ENCODE results near the gene HK1.
"Not testable (repeated sequence)": the region's sequence is repeated elsewhere in the genome, so short reads cannot be mapped to it uniquely, and the experiment has no call there.

HK1 gene

GRCh38 chr10:69278446-69278963 is at the start of gene HK1:
HK1 (plus strand) TSS chr10:69278496.
- no peak for DNase-seq

DNA sequence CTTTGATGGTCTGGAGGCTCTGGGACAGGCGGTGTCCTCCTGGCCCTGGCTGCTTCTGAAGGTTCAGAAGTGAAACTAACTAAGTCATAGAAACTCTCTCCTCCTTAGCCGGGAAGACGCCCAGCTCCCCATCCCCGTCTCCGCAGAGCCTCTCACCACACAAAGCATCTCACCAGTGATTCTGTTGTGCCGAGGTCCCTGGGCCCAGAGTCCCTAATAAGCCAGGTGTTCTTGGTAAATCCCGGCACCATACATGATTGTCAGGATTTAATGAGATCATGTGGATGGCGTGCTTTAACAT is 48.7 kb upstream of the HK1 start:
- DNase-seq = no peak

GRCh38 chr10:69230128-69230527 is 48.2 kb upstream of the HK1 start:
- DNase-seq = no peak

- DNase-seq = no peak
Measured at GRCh38 chr10:69232252-69232651, 46.0 kb upstream of the HK1 start.

- DNase-seq = peak; percentile 38
Measured at GRCh38 chr10:69232736-69233480, 45.4 kb upstream of the HK1 start.

DNA sequence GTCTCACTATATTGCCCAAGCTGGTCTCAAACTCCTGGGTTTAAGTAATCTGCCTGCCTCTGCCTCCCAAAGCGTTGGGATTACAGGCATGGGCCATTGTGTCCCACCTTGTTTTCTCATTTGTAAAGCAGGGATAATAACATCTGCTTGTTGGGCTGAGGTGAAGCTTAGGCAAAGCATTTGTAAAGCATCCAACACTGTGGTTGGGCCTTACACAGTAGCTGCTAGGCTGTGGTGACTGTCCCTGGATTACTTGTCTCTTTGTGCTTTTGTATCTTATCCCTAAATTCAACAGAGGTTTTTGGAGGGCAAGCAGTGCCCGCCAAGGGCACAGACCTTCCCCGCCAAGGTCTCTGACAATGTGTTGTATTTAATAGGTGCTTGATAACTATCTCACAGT is 43.8 kb upstream of the HK1 start:
- DNase-seq = no peak

DNA sequence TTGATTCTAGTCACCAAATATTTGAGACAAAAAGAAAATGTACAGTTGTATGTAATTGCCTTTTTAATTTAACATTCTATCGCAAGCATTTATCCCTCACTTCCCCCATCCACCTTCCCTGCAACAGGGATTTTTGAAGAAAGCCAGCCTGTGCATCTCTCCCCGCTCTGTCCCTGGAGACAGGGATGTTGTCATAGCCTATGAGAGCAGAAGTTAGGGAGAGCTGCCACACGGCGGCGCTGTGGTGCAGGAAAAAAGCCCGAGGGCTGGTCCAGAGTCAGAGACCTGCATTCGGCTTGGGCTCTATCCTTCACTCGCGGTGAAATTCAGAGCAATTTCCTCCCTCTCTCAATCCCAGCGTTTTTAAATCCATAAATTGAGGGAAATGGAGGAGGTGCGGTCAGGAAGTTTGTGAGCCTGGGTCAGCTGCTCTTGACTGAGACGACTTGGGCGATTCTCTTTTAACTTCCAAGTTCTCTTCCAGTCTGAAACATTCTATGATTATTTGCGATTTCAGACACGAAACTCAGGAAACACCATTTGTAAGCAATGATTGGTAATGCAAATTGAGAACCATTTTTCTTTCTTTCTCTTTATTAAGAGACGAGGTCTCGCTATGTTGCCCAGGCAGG is 40.7 kb upstream of the HK1 start:
- peak; percentile 75 for DNase-seq

DNA sequence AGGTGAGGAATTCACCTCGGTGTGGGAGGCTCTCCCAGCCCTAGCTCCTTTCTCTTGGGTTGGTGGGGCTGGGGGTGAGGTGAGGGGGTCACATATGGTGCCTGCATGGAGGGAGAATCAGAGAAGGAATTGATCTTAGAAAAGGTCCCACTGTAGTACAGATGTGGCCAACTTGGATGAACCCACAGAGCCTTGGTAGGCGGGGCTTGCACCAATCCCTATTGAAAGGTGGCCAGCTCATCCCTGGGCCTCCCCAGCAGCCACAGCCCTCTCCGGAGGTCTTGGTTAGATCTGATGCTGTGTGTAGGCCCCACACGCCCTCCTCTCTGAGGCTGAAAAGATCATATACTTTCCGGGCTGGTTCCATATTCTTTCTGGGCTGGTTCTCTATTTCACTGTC is 39.2 kb upstream of the HK1 start:
- no peak for DNase-seq

- DNase-seq = no peak
Measured at GRCh38 chr10:69239816-69240434, 38.4 kb upstream of the HK1 start.

GRCh38 chr10:69240455-69240854 is 37.8 kb upstream of the HK1 start:
- DNase-seq = no peak

DNA sequence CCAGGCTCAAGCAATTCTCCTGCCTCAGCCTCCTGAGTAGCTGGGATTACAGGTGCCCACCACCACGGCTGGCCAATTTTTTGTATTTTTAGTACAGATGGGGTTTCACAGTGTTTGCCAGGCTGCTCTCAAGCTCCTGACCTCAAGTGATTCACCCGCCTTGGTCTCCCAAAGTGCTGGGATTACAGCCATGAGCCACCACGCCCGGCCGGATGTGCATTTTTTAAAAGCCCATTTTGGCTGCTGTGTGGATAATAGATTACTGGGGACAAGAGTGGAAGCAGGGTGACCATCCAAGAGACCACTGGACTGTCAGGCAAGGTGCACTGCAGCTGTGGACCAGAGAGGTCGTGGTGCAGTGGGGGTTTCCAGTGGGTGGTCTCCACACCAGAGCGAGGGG is 36.7 kb upstream of the HK1 start:
- no peak for DNase-seq

- no peak for DNase-seq
Measured at GRCh38 chr10:69242040-69242851, 36.0 kb upstream of the HK1 start.

DNA sequence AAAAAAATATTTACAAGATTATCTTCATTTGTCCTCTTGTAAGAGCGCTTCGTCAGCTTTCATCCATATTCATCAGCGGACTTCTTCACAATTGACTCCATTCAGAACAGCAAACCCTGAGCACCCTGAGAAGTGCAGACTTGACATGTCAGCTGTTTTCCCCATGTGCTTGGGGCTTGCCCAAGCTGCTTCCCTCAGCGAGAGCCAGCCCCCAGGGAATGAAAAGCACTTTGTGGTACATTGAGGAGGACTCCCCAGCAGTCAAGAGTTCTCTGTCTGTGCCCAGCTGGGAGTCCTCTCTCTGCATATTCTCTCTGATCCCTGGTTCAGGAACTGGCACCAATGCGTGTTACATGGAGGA is 35.5 kb upstream of the HK1 start:
- no peak for DNase-seq

GRCh38 chr10:69243817-69244216 is 34.5 kb upstream of the HK1 start:
- DNase-seq = no peak

- DNase-seq = no peak
Measured at GRCh38 chr10:69246036-69246435, 32.3 kb upstream of the HK1 start.

GRCh38 chr10:69246581-69247312 is 31.5 kb upstream of the HK1 start:
- no peak for DNase-seq

DNA sequence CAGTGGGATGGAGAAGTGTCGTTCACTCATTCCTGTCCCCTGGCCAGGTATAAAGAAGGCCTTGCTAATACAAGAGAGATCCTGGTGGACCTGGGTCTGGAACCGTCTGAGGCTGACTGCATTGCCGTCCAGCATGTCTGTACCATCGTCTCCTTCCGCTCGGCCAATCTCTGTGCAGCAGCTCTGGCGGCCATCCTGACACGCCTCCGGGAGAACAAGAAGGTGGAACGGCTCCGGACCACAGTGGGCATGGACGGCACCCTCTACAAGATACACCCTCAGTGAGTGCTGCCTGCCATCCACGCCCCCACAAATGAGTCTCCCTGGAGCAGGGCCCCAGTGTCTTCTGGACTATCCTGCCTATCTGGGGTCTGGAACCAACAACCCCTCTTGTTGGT is 31.0 kb upstream of the HK1 start:
- no peak for DNase-seq

GRCh38 chr10:69248117-69248730 is 30.1 kb upstream of the HK1 start:
- no peak for DNase-seq

DNA sequence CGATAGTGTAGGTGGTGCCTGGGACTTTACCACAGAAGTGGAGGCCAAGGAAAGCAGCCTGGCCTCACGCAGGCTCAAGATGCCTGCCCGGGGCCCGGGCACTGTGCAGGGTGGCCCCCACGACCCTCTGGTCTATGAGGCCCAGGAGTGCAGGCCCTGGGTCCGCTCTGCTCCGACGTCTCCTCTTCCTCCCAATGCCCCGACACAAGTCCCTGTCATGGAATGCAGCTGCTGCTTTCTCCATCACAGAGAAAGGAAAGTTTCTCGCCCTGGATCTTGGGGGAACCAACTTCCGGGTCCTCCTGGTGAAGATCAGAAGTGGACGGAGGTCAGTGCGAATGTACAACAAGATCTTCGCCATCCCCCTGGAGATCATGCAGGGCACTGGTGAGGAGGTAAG is 28.3 kb upstream of the HK1 start:
- DNase-seq = no peak

GRCh38 chr10:69251417-69251816 is 26.9 kb upstream of the HK1 start:
- DNase-seq = not testable (repeated sequence)

GRCh38 chr10:69253171-69253570 is 25.1 kb upstream of the HK1 start:
- DNase-seq = no peak

DNA sequence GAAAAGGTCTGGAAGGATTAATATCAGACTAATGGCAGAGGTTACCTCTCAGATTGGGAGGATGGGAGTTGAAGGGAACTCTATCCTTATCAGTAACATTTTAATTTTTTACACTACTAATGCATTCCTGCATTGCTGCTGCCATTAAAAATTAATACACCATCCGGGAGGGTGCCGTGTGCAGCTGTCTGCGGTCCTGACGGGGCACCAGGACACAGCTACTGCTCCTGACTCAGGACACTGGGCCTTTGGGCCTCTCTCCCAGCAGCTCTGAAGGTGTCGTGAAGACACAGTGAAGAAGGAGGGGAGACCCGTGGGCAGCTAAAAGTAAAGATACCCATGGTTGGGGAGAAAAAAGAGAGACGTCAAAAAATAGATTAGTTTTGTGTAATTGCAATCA is 23.4 kb upstream of the HK1 start:
- DNase-seq = no peak

All from CD4-positive, alpha-beta T cell treated with Interferon gamma for 1 hour (primary cell).